NCI-H526 (cell line): ENCODE results near the gene ZNF420.
A peak's percentile ranks its signal among the peaks of the same experiment; 100 is the strongest.

Experiments used
- DNase-seq, 2 experiments: peaks; one replicate each; lab custom pipeline; 2025; lab: John Stamatoyannopoulos, UW

The ZNF420 gene

GRCh38 chr19:37148214-37148613, 70.0 kb downstream of the ZNF420 start:
- DNase-seq = no peak

- DNase-seq = no peak
Measured at GRCh38 chr19:37160153-37160552, 81.9 kb downstream of the ZNF420 start.

DNA sequence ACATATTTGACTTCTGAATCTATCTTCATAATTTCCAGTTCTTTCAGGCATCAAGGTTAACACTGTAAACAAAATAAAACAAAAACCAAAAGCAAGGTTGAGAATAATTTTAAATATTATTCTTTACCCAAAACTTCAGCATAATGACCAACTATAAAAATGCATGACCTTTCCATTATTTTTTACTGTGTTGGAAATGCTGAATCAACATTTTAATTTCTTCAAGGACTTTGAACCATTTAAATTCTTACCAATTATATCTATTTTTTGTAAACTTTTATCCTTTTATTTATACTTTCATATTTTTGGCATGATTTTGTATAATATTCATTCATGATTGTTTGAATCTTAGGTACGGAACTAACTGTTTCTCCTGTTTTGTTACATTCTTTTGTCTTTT, 87.4 kb downstream of the ZNF420 start:
- DNase-seq = no peak

DNA sequence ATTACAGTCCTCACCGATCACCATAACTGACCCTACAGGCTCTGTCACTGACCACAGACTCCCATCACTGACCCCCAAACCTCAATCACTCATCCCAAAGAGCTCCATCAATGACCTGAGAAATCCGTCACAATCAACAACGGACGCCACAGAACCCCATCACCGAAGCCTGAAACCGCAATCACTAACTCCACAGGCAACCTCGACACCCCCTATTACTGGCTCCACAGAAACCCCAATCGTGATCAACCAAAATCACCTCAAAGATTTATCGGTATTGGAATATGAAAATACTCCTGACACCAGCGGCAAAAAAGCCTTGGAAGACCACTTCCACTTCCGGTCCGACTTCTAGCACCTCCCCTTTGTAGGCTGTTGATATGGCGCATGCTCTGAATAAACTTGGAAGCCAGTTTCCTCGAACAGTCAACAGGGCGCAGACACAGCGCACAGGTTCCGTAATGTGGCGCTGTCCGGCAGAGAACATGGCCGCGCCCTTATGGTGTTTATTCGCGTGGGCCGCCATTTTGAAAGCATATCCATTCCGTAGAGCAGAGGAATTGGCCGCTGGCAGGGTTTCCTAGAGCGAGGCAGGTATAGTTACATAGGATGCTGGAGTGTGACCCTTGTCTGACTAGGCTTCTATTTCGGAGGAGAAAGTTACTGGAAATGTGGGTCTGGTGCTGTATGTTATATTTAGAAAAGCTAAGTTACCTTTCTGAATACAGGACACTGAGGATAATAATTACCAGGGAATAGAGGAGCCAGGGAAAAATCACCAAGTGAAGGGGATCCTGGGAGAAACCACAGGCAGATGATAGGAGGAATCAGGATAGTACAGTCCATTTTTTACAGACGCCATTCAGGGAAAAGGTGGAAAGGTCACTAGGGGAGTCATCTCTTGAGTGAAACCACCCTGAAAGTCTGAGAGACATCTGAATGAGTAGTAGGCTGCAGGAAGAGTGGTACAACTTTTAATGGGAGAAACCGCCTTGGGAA, 94.4 kb downstream of the ZNF420 start, which contains the start of gene ZNF585A:
Gene ZNF585A, minus strand, starts transcription at position 328 of the 999 bp plus-strand sequence. CDS start 2,785 bp downstream, outside the sequence.
- peak; percentile 99 for DNase-seq
